GM18499 (cell line): ENCODE measurements around the gene TENT4A.
A peak's percentile ranks its signal among the peaks of the same experiment; 100 is the strongest.

Experiments
- ATAC-seq: cut with Tn5 transposase; IDR thresholded peaks from one replicate; pipeline ENCODE4 v1.9.1; 2021; ENCODE audit warnings: moderate number of reproducible peaks; ENCODE audit not compliant: insufficient read depth, unreplicated experiment

The TENT4A gene

DNA sequence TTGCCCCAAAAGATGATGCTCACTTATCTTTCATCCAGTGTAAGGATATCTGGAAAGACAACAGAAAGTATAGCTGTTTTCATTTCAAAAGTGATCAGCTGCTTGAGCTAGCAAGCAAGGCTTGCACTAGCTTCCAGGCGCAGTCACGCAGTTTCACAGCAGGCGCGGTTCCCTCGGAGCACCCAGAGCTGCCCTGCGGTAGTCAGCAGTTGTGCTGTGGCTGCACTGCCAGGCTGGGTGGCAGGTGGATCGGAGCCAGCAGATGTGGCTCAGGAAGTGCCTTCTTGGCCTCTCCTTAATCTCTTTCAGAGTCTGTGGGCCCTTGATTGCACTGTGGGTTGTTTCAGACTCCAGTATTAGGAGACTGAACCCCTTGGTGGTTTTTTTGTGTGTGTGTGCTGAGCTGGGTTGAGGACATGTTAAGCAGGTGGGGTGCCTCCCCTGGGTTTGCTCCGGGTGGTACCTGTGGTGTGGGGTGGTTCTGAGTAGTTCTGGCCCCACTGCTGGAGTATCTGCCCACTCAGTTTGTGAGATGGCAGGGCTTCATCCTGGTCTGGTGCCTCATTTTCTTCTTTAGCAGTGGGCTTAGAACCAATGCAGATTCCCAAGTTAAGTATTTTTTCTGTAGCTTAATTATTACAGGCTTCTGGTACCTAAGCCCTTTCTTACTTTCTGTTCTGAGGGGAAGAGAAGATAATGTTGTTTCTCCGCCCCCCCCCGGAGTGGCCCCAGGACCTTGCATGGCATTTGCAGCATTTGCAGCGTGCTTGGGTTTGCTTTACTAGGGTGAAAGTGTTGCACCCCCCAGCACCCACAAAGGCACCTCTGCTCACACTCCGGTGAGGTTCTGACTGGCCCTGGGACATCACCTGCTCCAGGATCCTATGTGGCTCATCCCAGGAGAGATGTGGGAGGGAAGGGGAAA lies 16.4 kb downstream of the TENT4A start:
- ATAC-seq = no peak

DNA sequence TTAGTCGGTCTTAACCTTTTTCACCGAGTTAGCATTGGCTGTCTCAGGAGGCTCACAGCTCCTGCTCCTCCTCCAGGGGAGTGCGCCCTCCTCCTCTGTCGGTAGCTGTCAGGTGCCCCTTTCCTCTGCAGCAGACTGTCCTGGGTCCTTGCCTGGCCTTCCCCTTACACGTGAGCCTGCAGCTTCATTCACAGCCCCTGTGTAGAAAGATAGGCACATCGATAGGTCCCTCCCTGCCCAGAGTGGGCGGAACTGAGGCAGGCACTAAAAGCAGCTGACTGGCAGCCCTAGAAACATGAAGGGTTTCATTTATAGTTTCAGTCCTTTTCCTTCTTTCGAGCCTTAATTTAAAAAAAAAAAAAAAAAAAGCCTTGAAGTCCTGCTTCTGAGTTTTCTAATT lies 17.2 kb downstream of the TENT4A start:
- no peak for ATAC-seq

GRCh38 chr5:6730807-6731206 lies 17.6 kb downstream of the TENT4A start:
- no peak for ATAC-seq

- ATAC-seq = no peak
Measured at GRCh38 chr5:6731465-6732237, 18.4 kb downstream of the TENT4A start.

DNA sequence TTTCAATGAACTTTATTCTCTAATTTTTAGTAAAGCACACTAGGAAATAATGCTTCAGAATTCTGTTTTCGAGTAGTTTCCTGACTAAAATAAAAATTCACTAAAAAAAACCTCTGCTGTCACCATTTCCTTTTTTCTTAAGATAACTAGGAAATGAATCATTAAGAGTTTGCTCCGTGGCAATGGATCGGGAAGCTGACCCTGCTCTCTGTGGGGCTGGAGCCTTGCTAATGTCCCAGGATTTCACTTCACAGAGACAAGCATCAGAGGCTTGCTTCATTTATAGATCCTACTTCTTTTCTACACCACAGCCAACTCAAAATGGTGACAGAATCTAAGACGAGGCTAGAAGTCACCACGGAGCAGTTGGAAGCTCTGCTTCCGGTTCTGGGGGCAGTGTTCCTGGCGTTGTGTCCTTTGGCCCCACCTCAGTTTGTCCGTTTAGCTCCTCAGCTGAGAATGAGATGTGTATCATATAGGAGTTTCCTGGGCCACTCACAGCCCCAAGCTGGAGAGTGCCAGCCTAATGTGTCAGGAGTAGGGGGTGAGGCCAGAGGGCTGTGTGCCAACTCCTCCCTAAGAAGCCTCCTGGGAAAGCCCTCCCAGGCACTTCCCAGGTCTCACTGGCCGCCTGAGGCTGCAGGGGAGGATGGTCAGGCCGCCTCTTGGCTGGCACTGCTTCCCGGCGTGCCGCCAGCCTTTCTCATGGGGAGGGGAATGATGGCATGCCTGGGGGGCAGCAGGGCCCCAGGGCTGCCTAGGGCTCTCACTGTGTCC lies 19.6 kb downstream of the TENT4A start:
- ATAC-seq = no peak

DNA sequence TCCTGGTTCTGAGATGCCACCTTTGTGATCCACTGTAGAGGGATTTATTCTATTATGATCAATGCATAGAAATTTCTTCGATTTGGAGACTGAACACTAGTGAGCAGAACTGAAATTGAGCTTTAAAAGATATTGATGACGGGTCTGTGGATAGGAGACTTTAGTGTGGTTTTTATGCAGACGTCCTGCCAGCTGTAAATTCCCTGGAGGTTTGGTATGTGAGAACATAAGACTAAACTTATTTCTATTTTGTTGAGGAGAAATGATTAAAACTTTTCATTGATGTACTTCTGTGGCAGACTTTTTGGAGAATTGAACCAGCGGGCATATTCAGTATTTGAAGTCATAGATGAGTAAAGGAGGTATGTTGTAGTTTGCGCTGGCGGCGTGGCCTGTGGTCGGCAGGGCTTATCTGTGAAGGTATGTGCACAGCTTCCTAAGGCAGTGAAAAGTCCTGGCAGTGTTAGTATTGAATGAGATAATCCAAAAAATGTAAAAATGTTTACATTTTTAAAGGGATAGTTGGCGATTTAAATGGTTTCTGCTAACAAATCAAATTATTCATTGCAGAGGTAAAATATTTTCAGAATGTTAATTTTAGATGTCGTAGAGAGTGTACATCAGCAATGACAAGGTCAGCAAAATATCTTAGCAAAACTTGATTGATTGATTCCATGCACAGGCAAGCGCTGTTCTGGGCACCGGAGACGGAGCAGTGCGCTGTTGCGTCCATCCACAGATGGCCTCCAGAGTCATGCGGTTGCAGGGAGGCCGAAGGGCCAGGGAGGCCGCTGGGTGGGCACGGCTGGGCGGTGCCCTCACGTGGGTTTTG lies 20.4 kb downstream of the TENT4A start:
- ATAC-seq = no peak

GRCh38 chr5:6734243-6734700 lies 21.0 kb downstream of the TENT4A start:
- no peak for ATAC-seq

DNA sequence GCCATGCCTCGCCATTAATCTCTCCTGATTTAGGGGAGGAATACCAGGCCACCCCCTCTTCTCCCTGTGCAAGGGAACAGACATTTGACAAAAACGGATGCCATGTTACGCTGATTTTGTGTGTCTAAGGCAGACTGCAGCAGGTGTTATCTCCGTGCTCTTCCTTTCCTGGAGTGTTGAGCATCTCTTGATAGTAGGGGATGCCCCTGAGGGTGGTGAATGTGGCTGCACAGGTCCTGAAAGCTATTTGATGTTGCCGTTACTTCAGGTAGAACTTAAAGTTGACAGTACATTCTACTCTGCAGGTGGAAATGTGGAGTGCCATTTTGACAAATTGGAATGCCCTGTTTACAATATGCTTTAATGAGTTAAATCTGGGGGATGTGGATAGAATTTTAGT lies 21.5 kb downstream of the TENT4A start:
- no peak for ATAC-seq

GRCh38 chr5:6736106-6736505 lies 22.9 kb downstream of the TENT4A start:
- ATAC-seq = no peak

GRCh38 chr5:6736524-6737042 lies 23.4 kb downstream of the TENT4A start:
- no peak for ATAC-seq

- peak; percentile 76 for ATAC-seq
Measured at GRCh38 chr5:6737043-6737941, 24.1 kb downstream of the TENT4A start.

GRCh38 chr5:6739603-6740002 lies 26.4 kb downstream of the TENT4A start:
- ATAC-seq = no peak

DNA sequence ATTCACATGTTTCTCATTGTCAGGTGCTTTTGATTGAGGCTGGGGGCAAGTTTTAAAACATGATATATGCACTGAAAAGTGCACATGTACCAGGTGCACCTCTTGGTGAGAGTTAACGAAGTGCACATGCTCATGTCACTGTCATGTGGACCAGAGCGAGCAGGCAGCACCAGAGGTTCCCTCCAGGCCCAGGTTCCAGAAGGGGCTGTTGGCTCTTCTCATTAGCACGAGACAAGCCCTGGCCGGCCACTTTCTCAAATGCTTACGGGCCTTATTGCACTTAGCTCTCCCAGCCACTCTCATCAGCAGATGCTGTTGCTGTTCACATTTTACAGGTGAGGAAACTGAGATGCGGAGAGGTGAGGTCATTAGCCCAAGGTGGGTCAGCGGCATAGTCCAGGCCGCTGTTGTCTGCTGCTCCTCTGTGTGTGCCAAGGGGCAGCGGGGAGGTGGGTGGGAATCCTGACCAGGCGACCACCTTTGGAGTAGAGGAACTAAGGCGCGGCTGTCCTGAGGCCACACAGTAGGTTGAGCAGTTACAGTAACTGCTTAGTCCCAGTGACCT lies 27.4 kb downstream of the TENT4A start:
- no peak for ATAC-seq

DNA sequence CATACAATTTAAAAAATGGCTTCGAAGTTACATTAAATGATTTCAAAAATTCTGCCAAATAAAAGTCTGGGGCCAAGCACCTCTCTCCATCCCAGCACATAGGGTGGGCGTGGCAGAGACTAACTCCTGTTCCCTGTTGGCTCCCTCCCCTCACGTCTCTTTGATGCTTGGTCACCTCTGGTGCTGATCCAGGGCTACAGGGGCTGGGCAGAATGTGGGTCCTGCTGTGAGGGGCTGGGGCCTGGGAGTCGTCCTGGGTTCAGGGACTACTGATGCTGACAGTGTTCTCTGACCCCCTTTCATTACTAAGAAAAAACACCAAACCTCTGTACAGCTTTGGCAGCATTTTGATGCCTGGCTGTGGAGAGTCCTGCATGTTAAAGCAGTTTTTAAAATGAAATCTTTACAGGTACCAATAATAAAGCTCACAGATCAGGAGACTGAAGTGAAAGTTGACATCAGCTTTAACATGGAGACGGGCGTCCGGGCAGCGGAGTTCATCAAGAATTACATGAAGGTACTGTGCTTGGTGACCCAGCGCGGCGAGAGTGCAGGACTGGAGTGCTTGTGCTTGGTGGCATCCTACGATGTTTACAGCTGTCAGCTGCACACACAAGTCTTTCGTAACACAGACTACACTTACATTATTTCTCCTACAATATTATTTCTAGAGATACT lies 29.0 kb downstream of the TENT4A start:
- ATAC-seq = no peak

DNA sequence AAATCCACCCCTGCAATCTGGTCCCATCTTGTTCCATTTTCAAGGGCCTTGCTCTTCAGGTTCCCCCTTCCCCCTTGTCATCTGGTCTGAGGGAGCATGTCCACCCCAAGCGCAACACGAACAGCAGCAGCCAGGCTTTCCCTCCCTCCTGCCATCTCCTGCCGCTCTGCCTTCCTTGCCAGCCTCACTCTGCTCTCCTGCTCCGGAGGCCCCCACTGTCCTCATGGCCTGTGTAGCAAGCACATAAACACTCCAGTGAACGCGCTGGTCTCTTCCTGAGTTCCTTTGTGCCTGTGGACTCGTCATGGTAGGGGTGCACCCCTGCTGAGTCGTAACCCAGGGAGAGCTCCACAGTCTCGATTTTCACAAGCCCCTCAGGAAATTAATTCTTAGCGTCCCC lies 29.9 kb downstream of the TENT4A start:
- no peak for ATAC-seq

- no peak for ATAC-seq
Measured at GRCh38 chr5:6744841-6745705, 31.8 kb downstream of the TENT4A start.
